Hepatocyte (in vitro differentiated cells): ENCODE measurements around the gene CFAP77. TPM values are rescaled to one million over a fixed set of nuclear protein-coding genes. Genes with fewer than 3 reads are reported as not detected.

ENCODE experiments used
- DNase-seq: peaks from one replicate; pipeline ENCODE4 v3.0.0-alpha.2; 2016; ENCODE audit warnings: low spot score
- H2AFZ ChIP-seq: fragments of 200-600 bp; sonication (generic); 2 replicates; pipeline ENCODE4 v1.6.0; 2016; ENCODE audit warnings: antibody characterized with exemption, mild to moderate bottlenecking
- H3K27ac ChIP-seq: fragments of 200-600 bp; sonication (generic); 2 replicates; pipeline ENCODE4 v1.5.1; 2016; ENCODE audit warnings: mild to moderate bottlenecking
- H3K27me3 ChIP-seq: fragments of 200-600 bp; sonication (generic); 2 replicates; pipeline ENCODE4 v1.6.1; 2016
- H3K36me3 ChIP-seq: fragments of 200-600 bp; sonication (generic); replicated peaks from 2 replicates; pipeline ENCODE4 v1.5.1; 2016; ENCODE audit warnings: low read depth; ENCODE audit not compliant: insufficient read depth
- H3K4me1 ChIP-seq: fragments of 200-600 bp; sonication (generic); 2 replicates; pipeline ENCODE4 v1.5.1; 2016; ENCODE audit warnings: mild to moderate bottlenecking, moderate library complexity; ENCODE audit not compliant: insufficient read depth
- H3K4me2 ChIP-seq: fragments of 200-600 bp; sonication (generic); 2 replicates; pipeline ENCODE4 v1.6.0; 2016
- H3K4me3 ChIP-seq: fragments of 200-600 bp; sonication (generic); 2 replicates; pipeline ENCODE4 v1.5.1; 2016; ENCODE audit warnings: mild to moderate bottlenecking
- H3K79me2 ChIP-seq: fragments of 200-600 bp; sonication (generic); 2 replicates; pipeline ENCODE4 v1.6.0; 2017; ENCODE audit warnings: mild to moderate bottlenecking
- H3K9me2 ChIP-seq: fragments of 200-600 bp; sonication (generic); replicated peaks from 2 replicates; pipeline ENCODE4 v1.6.0; 2017; ENCODE audit warnings: mild to moderate bottlenecking; ENCODE audit not compliant: insufficient read depth
- H3K9me3 ChIP-seq: fragments of 200-600 bp; sonication (generic); 2 replicates; pipeline ENCODE4 v1.5.1; 2016; ENCODE audit warnings: low read depth, mild to moderate bottlenecking
- H4K20me1 ChIP-seq: fragments of 200-600 bp; sonication (generic); 2 replicates; pipeline ENCODE4 v1.6.0; 2016; ENCODE audit warnings: mild to moderate bottlenecking; ENCODE audit not compliant: insufficient read depth, poor library complexity, severe bottlenecking
- EZH2 ChIP-seq: fragments of 200-600 bp; sonication (generic); IDR thresholded peaks from 2 replicates; pipeline ENCODE4 v1.6.1; 2016; ENCODE audit warnings: antibody characterized with exemption, mild to moderate bottlenecking, borderline replicate concordance
- EZH2phosphoT487 ChIP-seq: fragments of 200-600 bp; sonication (generic); IDR thresholded peaks from one replicate; pipeline ENCODE4 v1.6.1; 2018; ENCODE audit warnings: antibody characterized with exemption, mild to moderate bottlenecking, low read depth, moderate library complexity; ENCODE audit not compliant: unreplicated experiment, severe bottlenecking
- WGBS: methylation state at CpG from one replicate; pipeline ENCODE4 v1.1.6; 2016; ENCODE audit warnings: low lambda C conversion rate; ENCODE audit errors: missing lambda C conversion rate; 5-methylcytosine and 5-hydroxymethylcytosine counted together
- polyA plus RNA-seq: library from polyadenylated mRNA; unstranded; fragments of >200 nt; fragmentation: Nextera tagmentation; extraction: Ambion mirVana; gene quantifications from 2 replicates; pipeline ENCODE4 v1.2.1, GENCODE V29; 2016
- total RNA-seq: library from RNA; depleted of rRNA; stranded (reverse); fragments of >200 nt; gene quantifications from 2 replicates; pipeline ENCODE4 v1.2.3, GENCODE V29; 2014
- TF ChIP-seq, protein P1 (sequence below): fragments of 200-600 bp; sonication (generic); IDR thresholded peaks from 2 replicates; pipeline ENCODE4 v1.5.1; 2016; ENCODE audit warnings: antibody characterized with exemption, mild to moderate bottlenecking; ENCODE audit not compliant: poor library complexity

Gene CFAP77
- total and polyA plus RNA-seq, 2 experiments from 2014 or later: 0.70 to 1.2 TPM

GRCh38 chr9:132551556-132551955, 141.5 kb downstream of the CFAP77 start:
- Histone ChIP-seq H3K9me3 (no peaks in the 10 kb centered on the region), H3K4me1 (peaks cover 2% of the 10 kb centered on the region), H2AFZ (no peak overlapping the region), H3K4me3 (no peak overlapping the region), H3K36me3 (no peaks in the 10 kb centered on the region), H3K9me2 (no peaks in the 10 kb centered on the region), H4K20me1 (no peaks in the 10 kb centered on the region), H3K27ac (no peak overlapping the region), H3K4me2 (no peak overlapping the region), H3K27me3 (peaks cover 5% of the 10 kb centered on the region), H3K79me2 (no peaks in the 10 kb centered on the region)
- WGBS: 54% methylated on average over 13 of the region's 13 CpGs
- peak; percentile 40 for DNase-seq
- TF ChIP-seq EZH2phosphoT487 (no peak), EZH2 (no peak)
- TF ChIP-seq, protein P1, sequence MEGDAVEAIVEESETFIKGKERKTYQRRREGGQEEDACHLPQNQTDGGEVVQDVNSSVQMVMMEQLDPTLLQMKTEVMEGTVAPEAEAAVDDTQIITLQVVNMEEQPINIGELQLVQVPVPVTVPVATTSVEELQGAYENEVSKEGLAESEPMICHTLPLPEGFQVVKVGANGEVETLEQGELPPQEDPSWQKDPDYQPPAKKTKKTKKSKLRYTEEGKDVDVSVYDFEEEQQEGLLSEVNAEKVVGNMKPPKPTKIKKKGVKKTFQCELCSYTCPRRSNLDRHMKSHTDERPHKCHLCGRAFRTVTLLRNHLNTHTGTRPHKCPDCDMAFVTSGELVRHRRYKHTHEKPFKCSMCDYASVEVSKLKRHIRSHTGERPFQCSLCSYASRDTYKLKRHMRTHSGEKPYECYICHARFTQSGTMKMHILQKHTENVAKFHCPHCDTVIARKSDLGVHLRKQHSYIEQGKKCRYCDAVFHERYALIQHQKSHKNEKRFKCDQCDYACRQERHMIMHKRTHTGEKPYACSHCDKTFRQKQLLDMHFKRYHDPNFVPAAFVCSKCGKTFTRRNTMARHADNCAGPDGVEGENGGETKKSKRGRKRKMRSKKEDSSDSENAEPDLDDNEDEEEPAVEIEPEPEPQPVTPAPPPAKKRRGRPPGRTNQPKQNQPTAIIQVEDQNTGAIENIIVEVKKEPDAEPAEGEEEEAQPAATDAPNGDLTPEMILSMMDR: no peak

DNA sequence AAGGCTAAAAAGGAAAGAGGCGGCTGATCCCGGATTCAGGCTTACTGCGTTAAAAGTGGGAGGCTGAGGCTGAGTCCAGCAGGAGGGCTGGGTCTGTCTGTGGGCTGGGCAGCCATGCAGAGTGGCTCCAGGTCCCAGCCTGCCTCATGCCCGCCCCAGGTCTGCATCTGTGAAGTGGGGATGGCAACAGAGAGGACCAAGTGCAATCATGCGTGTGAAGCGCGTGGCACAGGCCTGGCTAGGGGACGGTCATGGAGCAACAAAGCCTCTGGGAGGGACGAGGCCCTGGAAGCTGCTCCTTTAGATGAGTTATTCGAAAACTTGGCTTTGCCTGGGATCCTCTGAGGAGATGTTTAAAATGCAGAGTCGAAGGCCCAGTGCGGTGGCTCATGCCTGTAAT, 142.0 kb downstream of the CFAP77 start:
- H3K4me3 ChIP-seq: no peak overlapping the region
- no peaks in the 10 kb centered on the region for H3K4me1 ChIP-seq
- no peak overlapping the region for H3K4me2 ChIP-seq
- no peaks in the 10 kb centered on the region for H4K20me1 ChIP-seq
- H3K9me3 ChIP-seq: no peaks in the 10 kb centered on the region
- no peak overlapping the region for H3K27ac ChIP-seq
- no peak for DNase-seq
- no peaks in the 10 kb centered on the region for H3K36me3 ChIP-seq
- no peaks in the 10 kb centered on the region for H3K79me2 ChIP-seq
- no peak overlapping the region for H2AFZ ChIP-seq
- TF ChIP-seq EZH2: no peak
- TF ChIP-seq, protein P1: no peak
- no peak for TF ChIP-seq EZH2phosphoT487
- WGBS: 81% methylated on average over 12 of the region's 12 CpGs
- peaks cover 5% of the 10 kb centered on the region for H3K27me3 ChIP-seq
- no peaks in the 10 kb centered on the region for H3K9me2 ChIP-seq

DNA sequence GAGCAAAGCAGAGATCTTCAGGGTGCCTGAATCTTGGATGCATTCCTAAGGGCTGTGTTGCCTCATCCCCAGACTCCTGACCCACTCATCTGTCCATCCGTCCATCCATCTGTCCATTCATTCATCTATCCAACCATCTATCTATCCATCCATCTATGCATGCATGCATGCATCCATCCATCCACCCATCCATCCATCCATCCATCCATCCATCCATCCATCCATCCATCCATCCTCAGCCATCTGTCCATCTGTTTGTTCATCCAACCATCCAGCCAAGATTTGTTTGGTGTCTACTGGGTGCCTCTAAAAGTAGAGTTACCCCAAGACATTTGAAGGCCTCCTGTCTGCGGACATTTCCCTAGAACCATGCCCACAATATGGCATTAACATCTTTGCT, 144.7 kb downstream of the CFAP77 start:
- H3K9me2 ChIP-seq: no peaks in the 10 kb centered on the region
- H3K4me2 ChIP-seq: no peak overlapping the region
- no peak for DNase-seq
- H3K36me3 ChIP-seq: no peaks in the 10 kb centered on the region
- TF ChIP-seq EZH2 (no peak), EZH2phosphoT487 (no peak)
- TF ChIP-seq, protein P1: no peak
- peaks cover 5% of the 10 kb centered on the region for H3K27me3 ChIP-seq
- no peak overlapping the region for H3K4me3 ChIP-seq
- H3K79me2 ChIP-seq: no peaks in the 10 kb centered on the region
- no peaks in the 10 kb centered on the region for H3K9me3 ChIP-seq
- no peaks in the 10 kb centered on the region for H4K20me1 ChIP-seq
- no peak overlapping the region for H2AFZ ChIP-seq
- H3K4me1 ChIP-seq: no peaks in the 10 kb centered on the region
- 95% methylated on average over 2 of the region's 2 CpGs for WGBS
- H3K27ac ChIP-seq: no peak overlapping the region

DNA sequence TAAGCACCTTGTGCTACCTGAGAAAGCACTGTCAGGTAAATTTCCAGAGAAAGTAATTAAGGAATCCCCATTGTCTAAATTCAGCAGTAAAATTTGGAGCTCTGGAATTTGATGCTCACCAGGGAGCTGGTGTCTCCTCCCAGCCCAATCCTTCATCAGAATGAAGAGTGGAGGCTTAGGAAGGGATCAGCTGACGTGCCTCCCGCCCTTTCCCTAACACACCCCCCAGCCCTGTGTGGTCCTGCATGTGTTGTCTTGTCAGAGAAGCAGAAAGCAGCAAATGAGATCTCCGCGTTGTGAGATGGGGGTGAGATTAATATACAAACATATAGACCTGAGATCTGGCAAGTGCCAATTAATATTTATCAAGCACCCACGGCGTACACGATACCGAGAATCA, 145.5 kb downstream of the CFAP77 start:
- peaks cover 5% of the 10 kb centered on the region for H3K27me3 ChIP-seq
- no peak overlapping the region for H3K4me2 ChIP-seq
- no peak for DNase-seq
- WGBS: 75% methylated on average over 8 of the region's 8 CpGs
- H3K27ac ChIP-seq: no peak overlapping the region
- H3K9me3 ChIP-seq: no peaks in the 10 kb centered on the region
- H3K9me2 ChIP-seq: no peaks in the 10 kb centered on the region
- H3K4me1 ChIP-seq: no peaks in the 10 kb centered on the region
- H3K79me2 ChIP-seq: no peaks in the 10 kb centered on the region
- no peaks in the 10 kb centered on the region for H4K20me1 ChIP-seq
- no peak overlapping the region for H3K4me3 ChIP-seq
- no peak for TF ChIP-seq EZH2phosphoT487
- TF ChIP-seq, protein P1: no peak
- no peak for TF ChIP-seq EZH2
- H2AFZ ChIP-seq: no peak overlapping the region
- H3K36me3 ChIP-seq: no peaks in the 10 kb centered on the region
